GM06990 (cell line): ENCODE measurements around the gene GPBAR1.

Experiments
- DNase-seq: peaks from one replicate; pipeline ENCODE4 v3.0.0-alpha.2; 2011; ENCODE audit not compliant: insufficient read length; ENCODE audit errors: extremely low read depth
- H3K27me3 ChIP-seq: replicated peaks from 2 replicates; pipeline ENCODE4 v1.6.0; 2011; ENCODE audit warnings: low read length; ENCODE audit not compliant: control insufficient read depth, insufficient read depth
- H3K36me3 ChIP-seq: 2 replicates; pipeline ENCODE4 v1.5.1; 2011; ENCODE audit warnings: low read length; ENCODE audit not compliant: control insufficient read depth, insufficient read depth
- H3K4me3 ChIP-seq: replicated peaks from 2 replicates; pipeline ENCODE4 v1.5.1; 2011; ENCODE audit warnings: low read depth, mild to moderate bottlenecking, control low read depth, low read length
- TF ChIP-seq, protein P1 (sequence below): IDR thresholded peaks from 2 replicates; pipeline ENCODE4 v1.5.1; 2011; ENCODE audit warnings: low read length, control low read depth, mild to moderate bottlenecking, inconsistent platforms; ENCODE audit not compliant: insufficient read depth, poor library complexity, severe bottlenecking

GPBAR1 gene

DNA sequence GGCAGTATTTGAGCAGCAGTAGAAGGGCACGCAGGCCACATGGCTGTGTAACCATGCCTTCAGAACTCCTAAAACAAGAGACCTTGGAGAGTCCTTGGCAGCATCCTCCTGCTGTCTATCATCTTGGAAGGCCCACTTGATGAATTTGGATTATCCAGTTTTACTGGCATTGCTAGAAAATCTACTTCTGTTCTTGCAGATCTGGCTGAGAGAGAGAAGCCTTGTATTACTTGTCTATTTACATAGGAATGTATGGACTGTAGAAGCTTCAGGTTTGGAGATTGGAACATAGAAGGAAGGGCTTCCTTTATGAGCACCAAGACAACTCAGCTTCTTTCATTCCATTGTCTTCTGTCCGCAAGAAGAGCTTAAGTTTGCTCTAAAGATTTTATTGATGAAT is 16.1 kb upstream of the GPBAR1 start:
- DNase-seq: no peak
- Histone ChIP-seq H3K4me3 (no peak overlapping the region), H3K27me3 (no peaks in the 10 kb centered on the region), H3K36me3 (peaks cover 55% of the 10 kb centered on the region)
- TF ChIP-seq, protein P1, sequence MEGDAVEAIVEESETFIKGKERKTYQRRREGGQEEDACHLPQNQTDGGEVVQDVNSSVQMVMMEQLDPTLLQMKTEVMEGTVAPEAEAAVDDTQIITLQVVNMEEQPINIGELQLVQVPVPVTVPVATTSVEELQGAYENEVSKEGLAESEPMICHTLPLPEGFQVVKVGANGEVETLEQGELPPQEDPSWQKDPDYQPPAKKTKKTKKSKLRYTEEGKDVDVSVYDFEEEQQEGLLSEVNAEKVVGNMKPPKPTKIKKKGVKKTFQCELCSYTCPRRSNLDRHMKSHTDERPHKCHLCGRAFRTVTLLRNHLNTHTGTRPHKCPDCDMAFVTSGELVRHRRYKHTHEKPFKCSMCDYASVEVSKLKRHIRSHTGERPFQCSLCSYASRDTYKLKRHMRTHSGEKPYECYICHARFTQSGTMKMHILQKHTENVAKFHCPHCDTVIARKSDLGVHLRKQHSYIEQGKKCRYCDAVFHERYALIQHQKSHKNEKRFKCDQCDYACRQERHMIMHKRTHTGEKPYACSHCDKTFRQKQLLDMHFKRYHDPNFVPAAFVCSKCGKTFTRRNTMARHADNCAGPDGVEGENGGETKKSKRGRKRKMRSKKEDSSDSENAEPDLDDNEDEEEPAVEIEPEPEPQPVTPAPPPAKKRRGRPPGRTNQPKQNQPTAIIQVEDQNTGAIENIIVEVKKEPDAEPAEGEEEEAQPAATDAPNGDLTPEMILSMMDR: no peak

DNA sequence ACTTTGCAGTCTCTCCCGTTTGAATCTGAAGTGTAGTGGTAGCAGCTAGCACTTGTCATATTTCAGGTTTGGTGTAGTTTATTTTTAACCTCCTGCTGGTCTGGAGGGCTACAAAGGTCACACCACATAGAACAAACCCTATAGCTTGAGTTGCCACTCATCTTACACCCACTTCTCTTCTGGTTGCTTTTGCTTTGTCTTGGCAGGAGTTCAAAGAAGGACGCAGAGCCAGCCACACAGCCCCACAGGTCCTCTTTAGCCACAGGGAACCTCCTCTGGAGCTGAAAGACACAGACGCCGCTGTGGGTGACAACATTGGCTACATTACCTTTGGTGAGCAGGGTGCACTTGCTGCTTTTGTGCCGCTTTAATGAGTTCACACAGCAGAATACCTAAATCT is 15.6 kb upstream of the GPBAR1 start:
- Histone ChIP-seq H3K4me3 (no peak overlapping the region), H3K36me3 (peaks cover 59% of the 10 kb centered on the region), H3K27me3 (no peaks in the 10 kb centered on the region)
- TF ChIP-seq, protein P1: no peak
- no peak for DNase-seq

- peaks cover 65% of the 10 kb centered on the region for H3K36me3 ChIP-seq
- TF ChIP-seq, protein P1: no peak
- H3K27me3 ChIP-seq: no peaks in the 10 kb centered on the region
- no peak overlapping the region for H3K4me3 ChIP-seq
- DNase-seq: no peak
Observed at GRCh38 chr2:218249691-218250090, 11.1 kb upstream of the GPBAR1 start.

DNA sequence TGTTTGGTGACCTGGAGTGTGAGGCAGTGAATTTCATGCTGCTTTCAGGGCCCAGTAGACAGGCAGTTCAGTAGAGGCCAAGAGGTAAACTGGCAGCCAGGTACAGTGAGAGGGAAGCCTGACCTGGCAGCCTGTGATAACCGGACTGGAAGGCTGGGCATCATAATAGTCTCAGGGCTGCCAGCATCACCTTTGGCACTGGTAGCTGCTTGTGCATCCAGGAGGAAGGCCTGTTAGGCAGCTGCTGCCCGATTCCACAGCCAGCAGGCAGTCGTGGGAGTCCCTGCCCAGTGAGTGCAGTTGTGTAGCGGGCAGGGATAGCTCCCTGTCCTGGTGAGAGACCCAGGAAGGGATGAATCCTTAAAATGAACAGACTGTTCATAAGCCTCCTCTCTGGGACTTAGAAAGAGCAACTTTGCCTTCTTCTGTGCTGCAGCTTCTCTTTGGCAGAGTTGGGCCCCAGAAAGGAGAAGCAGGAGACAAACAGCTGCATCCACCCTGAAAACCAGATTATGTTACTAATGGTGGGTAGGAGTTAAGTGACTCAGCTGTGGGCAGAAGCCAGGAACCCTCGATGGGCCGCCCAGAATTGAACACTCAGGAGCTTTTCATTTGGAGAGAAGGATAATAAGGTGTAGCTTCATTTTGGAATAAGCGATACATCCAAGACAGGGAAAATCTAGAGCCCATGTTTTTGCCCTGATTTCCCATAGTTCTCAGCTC is 8.1 kb upstream of the GPBAR1 start:
- no peak overlapping the region for H3K4me3 ChIP-seq
- DNase-seq: no peak
- H3K27me3 ChIP-seq: no peaks in the 10 kb centered on the region
- H3K36me3 ChIP-seq: peaks cover 54% of the 10 kb centered on the region
- TF ChIP-seq, protein P1: no peak

DNA sequence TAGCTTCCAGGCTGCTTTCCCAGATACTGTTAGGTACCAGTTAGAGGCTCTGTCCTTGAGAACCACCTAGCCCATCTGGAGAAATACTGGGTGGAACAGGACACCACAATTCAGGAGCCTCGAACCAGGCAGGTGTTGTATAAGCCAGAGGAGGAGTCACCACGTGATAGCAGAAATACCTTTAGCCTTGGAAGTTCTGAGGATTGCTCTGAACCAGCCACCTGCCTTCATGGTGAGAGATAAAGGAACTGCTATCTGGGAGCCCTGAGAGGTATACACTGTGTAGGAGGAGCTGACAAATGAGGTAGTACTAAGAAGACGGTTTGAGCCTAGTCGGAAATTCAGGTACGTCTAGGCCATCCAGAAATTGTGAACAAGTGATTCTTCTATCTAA is 7.6 kb upstream of the GPBAR1 start:
- peaks cover 52% of the 10 kb centered on the region for H3K36me3 ChIP-seq
- no peak for DNase-seq
- TF ChIP-seq, protein P1: no peak
- no peaks in the 10 kb centered on the region for H3K27me3 ChIP-seq
- no peak overlapping the region for H3K4me3 ChIP-seq

DNA sequence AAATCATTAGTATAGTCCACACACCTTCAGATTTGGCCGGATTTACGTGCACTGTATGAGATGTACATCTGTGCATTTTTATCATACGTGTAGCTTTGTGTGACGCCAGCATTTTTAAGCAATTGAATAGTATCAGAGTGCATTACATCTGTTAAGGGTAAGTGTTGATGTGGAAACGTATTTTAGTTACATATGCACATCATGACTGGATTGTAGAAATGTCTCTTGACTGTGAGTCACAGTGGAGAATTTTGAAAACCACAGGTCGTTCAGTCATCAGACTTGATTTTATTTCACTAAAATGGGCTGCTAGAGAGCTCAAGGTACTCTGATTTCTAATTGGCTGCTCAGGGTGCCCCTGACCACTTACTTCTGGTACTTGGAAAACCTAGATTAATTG is 5.4 kb upstream of the GPBAR1 start:
- Histone ChIP-seq H3K4me3 (no peak overlapping the region), H3K36me3 (peaks cover 33% of the 10 kb centered on the region), H3K27me3 (no peaks in the 10 kb centered on the region)
- TF ChIP-seq, protein P1: no peak
- DNase-seq: no peak
